ENCODE measurements around the gene CHST15.

The CHST15 gene

DNA sequence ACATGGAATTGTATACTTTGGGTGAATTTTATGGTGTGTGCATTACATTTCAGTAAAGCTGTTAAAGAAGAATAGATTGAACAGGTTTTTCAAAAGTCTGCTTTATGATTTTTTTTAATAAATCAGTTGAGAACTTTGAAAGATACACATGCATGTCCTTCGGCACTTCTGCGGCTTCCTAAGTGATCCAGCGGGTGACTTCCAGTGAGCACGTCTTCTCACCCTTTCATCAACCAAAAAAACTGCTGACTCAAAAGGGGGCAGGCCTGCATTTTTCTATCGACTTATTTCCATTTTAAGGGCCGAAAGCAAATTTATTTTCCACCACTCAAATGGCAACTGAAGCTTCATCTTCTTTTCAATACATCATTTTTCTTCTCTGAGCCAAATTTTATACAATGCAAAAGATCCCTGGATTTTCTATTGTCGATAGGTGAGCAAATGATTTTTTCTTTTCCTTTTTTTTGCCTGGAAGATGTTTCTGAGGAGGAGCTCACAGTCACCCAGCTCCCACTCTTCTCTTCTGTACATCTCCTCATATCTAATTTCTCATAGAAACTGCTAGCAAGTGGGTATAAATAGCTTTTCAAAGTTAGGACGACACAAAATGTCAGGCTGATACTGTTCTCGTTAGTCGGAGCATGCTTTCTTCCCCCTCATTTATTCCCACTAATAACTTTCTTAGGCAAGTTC lies 10.2 kb downstream of the CHST15 start:
- no peak for DNase-seq (ENCODE audit: low read depth, low spot score)

DNA sequence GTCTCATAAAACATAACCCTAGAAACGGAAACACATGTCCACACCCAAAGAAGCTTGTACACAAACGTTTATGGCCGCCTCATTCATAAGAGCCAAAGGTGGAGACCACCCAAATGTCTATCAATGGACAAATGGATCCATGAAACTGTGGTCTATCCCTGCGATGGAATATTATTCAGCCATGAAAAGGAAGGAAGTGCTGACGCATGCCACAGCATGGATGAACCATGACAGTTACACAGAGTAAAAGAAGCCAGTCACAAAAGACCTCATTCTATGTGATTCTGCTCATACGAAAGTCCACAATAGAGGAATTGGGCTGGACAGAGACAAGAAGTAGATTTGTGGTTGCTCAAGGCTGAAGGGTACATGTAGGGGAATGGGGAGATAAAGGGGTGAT lies 10.8 kb downstream of the CHST15 start:
- no peak for DNase-seq (ENCODE audit: low read depth, low spot score)

DNA sequence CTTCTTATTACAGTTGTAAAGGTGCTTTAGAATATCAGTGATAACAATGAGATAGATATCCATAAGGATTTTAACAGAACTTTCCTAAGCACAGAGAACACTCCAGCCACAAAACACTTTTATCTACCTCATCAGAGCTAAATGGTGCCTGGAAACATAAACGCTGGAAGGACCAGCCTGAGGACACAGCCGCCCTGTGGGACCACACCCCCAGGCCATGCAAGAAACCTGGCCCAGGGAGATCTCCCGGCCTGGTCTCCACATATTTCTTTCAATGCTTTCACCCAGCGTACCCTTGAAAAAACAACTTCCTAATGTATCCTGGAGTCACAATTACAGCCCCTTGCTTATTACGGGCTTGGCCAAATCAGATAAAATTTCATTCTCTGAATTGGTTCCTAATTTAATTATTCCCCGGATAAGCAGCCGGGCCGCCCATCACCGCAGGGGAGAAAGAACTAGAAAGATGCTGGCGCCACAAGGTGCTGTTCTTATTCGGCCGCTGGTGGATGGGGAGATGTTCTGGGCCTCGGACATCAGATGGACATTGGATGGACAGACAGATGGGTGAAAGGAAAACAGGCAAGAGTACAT lies 11.8 kb downstream of the CHST15 start:
- DNase-seq (ENCODE audit: low read depth, low spot score), result no peak

DNA sequence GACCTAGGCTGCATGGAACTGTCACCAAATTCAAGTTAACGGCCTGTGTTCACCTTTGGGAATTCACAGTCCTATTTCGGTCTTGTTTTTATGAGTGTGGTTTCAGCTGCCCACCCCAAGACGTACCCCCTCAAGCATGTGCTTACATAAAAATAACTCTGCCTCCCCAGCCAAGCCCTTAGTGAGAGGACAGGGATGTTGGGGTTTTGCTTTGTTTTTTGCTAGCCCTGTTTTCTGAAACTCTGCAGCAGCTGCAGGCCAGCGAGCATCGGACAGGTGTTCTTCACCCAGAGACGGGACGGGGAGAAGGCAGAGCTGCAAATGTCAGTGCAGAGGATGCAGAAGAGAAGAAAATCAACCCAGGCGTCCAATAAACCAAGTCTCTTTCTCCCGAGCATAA lies 13.5 kb downstream of the CHST15 start:
- DNase-seq (ENCODE audit: low read depth, low spot score), result no peak

DNA sequence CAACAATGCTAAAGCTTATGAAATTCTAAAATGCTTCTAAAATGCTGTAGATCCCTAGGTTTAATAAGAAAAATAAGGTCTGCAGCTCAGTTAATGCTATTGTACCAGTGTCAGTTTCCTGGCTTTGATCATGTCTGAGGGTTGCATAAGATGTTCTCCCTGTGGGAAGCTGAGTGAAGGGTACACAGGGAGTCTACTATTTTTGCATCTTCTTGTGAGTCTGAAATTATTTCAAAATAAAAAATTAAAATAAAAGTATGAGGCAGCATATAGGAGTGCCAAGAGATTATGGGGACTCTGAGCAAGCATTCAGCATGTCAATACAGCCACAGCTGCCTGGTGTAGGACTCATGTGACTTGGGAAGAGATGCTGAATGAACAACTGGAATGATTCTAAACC lies 14.7 kb downstream of the CHST15 start:
- no peak for DNase-seq (ENCODE audit: low read depth, low spot score)

DNA sequence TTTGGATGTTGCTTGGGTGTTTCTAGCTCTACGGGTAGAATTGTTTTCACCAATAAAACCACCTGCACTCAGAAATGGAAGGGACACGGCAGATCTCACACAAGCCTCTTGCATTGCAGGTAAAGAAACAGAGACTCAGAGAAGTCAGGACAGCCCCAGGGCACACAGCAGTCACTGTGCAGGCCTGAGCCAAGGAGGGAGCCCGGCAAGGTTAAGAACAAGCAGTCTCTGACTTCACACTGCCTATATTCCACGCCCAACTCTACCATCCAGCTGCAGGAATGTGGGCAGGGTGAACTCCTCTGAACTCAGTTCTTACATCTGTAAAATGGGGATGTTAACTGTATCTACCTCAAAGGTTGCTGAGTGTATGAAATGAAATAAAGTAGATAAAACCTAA lies 15.4 kb downstream of the CHST15 start:
- DNase-seq (ENCODE audit: low read depth, low spot score), result no peak

DNA sequence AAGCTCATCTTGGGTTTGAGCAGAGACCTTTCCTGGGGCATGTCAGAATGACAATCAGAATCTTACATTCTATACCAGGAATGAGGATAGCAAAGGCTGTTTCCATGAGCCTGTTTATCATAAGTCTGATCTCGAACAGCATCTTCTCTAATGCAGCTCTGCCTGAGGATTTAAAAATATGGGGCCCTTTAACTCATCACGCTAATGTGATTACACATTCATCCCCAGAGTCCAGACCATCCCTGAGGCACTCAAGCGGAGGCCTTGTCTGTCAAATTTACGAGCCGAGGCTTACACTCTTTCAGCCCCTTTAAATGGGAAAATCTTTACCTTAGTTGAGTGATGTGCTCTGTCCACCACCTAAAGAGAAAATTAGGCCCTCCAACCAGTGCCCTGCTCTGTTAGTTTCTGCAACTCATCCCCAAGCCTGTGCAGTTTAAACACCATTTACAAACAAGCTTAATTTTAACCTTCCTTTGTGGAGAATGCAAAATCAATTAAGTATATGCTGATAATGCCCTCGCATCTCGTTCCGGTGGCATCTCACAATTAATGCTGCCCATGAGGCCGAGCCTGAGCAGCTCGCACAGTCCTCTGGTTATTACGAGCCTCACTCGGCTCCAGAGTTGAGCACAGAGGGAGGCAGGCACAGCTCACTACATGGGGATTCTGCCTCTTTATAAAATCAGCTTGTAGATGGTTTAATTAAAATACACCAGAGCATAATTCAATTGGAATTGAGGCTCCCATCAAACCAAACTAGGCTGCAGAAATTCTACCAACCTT lies 16.0 kb downstream of the CHST15 start:
- DNase-seq (ENCODE audit: low read depth, low spot score), result no peak

DNA sequence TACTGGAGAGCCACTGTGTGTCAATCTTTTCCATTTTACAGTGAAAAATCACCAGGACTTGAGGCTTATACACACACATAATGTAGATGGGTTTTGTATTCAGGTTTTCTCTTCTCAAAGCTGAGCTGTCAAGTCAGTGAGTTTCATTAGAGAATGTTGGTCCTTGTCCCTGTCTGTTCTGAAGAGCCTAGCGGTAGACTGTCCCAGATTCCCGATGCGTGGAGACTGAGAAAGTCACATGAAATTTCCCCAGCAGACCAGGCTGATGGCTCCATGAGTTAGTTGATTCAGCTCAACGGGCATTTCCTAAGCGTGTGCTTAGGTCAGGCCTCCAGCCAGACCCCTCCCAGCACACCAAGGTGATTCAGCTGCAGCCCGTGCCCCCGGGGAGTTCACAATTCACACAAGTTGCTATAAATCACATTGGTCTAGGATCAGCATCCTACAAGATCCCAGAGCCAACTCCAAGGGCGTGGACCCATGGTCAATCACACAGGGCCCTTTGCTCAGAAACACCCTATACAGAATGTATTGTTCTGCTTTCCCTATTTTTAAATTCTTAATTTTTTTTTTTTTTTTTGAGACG lies 17.2 kb downstream of the CHST15 start:
- no peak for DNase-seq (ENCODE audit: low read depth, low spot score)

DNA sequence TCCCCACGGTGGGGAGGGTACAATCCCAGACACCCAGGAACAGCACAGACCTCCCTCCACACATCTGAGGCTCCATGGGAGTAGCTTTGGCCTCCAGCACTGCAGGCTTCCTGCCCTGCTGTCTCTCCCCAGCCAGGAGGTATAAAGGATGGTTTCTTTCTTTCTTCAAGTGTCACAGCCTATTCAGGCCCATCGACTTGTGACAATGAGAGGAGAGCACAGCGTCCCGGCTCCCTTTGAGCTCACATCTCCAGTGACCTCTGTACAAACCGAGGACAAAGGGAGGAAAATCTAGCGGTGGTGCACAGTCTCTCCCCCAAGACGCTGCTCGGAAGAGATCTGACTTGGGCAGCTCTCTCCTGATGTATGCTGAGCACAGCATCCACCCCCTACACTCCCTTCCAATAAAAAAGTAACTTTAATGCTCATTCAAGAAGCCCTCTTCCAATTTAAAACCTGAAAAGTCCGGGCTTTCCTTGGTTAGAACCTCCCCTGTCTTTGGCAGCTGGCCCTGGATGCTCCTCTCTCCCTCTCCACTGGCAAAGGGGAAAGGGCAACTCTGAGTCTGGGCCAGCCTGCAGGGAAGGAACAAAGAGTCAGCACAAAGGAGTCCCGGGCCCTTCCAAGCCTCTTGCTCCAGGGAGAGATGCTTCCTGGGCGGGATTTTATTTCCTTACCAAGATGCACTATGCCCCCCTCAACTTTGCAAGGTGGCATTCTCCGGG lies 18.0 kb downstream of the CHST15 start:
- no peak for DNase-seq (ENCODE audit: low read depth, low spot score)

DNA sequence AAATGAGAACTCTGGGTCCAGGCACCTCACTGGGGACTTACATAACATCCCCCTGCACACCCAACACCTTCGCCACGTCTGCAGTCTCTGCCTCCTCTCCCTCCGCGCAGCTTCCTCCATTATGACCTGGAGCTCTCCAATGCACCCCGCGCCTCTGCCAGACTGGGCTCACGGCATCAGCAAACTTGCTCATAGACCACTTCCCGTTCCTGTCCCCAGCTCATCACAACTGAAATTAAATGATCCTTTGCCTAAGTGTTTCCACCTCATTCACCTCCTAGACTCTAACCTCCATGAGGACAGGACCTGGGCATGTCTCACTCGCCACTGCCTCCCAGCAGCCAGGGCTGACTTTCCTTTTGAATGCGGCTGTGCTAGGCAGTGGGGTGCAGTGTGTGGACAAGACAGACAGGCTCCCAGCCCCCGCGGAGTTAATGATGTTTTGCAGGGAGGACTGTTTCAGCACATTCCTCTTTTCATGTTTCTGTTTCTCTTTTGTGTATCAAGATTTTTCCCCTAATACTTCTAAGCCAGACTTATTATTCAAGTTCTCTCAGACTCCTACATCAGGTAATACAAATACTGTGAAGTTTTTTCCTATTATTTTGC lies 18.8 kb downstream of the CHST15 start:
- DNase-seq (ENCODE audit: low read depth, low spot score), result no peak

DNA sequence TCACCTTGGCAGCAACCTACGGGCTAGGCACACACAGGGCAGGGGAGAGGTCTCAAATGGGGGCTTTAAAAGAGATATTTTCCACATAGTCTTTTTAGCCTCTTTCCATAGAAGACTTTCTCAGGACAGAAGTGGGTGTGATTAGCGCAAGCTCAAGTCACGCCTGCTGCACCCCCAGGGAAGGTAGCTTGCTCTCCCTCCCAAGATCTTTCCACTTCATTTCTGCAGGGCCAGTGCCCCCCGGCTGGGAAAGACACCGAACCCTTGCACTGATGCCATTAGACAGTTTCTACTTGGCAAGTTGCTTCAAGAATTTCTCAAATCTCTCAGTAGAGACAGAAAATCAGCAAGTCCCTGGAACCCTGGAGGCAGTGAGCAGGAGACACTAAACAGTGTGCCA lies 19.4 kb downstream of the CHST15 start:
- DNase-seq (ENCODE audit: low read depth, low spot score), result no peak

DNA sequence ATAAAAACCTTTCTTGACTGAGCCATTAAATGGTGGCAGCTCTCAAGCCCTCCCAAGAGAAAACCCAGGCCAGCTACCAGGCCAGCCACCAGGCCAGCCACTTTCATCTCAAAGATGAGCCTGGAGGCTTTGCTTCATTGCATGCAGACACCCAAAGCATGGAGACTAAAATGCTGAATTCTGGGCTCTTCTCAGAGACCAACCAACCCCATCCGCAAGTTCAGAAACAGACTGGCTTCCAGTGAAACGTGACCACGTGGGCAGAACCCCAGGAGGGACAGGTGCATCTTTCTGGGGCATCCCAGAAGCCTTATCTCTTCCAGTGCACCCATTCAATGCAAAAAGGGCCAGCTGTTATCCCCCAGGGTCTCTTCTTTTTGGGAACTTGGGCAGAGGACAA lies 20.9 kb downstream of the CHST15 start:
- no peak for DNase-seq (ENCODE audit: low read depth, low spot score)

DNA sequence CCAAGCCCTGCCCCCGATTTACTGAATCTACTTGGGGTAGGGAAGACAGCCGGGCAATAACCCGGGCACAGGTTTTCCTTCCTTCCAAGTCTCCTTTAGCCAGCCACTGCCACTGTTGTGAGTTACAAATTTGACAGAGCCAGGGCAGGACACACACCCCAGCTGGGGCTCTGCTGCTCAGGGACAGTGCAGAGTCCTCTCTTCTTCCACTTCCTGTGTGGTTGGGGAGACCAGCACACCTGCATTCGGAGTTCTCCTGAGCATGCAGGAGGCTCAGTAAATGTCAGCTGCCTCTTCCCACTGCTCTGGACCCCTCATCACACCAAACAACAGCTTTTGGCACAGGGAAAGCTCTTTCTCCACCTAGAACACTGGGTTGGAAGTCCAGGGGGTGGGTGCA lies 21.3 kb downstream of the CHST15 start:
- no peak for DNase-seq (ENCODE audit: low read depth, low spot score)

DNA sequence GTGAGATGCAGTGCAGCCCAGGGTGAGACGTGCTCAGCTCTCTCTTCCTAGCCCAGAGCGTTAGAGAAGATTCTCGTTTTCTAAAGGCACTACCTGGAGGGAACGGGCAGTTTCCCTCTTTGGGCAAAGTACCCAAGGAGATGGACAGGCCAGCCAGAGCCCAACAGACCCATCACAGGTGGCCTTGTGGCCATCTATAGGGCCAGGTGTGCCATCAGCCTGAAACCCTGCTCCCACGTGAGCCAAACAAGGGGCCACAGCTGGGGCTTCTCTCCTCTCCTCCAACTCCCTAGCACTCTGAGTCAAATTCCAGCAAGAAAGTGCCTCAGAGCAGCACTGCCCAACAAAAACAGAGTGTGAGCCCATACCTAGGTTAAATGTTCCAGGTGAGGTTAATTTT lies 22.3 kb downstream of the CHST15 start:
- no peak for DNase-seq (ENCODE audit: low read depth, low spot score)

DNA sequence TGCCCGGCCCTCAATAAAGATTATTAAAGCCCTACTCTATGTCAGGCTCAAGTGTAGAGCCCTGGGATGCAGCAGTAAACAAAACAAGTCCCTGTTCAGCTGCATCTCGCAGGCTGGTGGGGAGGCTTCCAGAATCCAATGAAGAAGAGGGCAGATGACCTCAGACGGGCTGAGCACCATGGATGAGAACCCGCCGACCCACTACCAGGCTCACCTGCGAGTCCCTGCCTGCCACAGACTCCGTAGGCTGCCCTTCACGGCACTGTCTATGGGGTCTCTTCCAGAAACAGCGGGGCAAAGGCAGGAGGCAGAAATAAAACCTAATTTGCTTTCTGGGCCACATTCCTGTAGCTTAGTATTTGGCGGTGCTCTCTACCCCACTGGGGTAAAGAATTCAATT lies 22.7 kb downstream of the CHST15 start:
- no peak for DNase-seq (ENCODE audit: low read depth, low spot score)

DNA sequence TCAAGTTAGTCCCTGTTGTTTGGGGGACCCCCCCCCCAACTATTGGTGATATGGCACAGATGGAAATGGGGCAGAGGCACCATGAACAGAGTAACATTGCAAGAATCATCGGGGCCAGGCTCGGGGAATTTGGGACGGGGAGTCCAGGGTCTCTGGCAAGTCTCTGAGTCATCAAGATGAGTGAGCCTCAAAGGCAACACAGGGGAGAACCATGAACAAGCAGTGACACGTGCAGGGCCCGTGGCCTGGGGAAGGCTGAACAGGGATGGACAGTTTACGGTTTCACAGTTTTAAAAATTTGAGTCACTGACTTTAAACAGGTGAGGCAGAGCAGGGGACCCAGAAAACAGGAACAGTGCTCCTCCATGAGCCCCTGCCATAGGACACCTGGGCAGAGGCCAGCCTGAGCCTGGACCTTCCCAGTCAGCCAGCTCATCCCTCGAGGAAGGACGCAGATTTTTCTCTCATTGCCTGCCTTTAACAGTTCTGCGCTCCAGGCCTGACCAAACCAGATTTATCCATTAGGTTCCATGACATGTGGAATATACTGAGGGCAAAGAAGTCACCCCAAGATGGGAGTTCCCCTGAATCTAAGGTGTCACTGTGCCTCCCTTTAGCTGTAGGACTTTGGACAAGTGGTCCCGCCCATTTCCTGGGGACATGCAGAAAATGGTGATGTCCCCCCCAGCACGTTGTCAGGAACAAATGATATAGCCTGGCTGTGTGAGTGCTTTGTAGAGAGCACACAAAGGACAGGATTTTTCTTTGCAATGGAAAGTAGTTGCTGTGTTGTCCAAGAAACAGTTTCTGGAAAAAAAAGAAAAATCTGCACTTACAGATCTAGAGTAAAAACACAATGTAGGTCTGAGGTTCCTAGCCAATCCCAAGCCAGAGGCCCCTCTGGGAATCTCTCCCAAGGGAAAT lies 23.8 kb downstream of the CHST15 start:
- no peak for DNase-seq (ENCODE audit: low read depth, low spot score)

DNA sequence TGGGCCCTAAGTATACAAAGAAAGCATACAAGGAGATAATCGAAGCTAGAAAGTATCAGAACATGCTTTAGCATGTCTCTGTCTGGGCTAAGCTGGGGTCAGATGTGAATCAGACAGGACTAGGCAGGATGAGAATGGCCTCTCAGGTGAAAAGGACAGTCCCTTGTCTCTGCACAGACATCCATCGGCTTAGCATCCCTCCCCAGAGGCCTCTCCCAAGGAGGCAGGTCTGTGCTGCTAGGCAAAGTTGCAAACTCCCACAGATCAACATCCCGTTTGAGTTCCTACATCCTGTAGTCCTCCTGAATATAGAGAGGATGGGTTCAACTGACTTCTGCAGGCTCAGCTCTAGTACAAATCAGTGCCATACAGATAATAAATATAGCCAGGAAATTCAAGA lies 24.5 kb downstream of the CHST15 start:
- DNase-seq (ENCODE audit: low read depth, low spot score), result no peak

DNA sequence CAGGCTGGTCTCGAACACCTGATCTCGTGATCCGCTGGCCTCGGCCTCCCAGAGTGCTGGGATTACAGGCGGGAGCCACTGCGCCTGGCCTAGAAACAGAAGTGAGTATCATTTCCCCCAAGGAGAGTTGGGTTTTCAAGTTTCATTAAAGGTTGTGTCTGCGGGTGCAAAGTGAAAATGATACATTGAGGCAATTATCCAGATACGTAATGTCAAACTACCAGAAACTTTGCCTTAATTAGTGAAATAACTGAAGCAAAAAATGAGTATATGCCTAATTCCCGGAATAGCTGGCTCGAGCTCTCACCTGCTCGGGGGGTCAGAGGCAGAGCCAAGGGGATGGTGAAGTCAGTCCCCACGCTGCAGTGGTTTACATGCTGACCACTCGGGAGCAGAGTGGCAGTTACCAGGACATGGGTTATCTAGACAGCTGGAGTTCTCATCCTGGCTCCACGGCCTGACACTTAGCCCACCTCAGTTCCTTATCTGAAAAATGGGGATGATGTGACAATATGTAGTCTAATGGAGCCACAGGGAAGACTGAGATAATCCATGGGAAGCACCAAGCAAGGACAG lies 25.5 kb downstream of the CHST15 start:
- no peak for DNase-seq (ENCODE audit: low read depth, low spot score)

DNA sequence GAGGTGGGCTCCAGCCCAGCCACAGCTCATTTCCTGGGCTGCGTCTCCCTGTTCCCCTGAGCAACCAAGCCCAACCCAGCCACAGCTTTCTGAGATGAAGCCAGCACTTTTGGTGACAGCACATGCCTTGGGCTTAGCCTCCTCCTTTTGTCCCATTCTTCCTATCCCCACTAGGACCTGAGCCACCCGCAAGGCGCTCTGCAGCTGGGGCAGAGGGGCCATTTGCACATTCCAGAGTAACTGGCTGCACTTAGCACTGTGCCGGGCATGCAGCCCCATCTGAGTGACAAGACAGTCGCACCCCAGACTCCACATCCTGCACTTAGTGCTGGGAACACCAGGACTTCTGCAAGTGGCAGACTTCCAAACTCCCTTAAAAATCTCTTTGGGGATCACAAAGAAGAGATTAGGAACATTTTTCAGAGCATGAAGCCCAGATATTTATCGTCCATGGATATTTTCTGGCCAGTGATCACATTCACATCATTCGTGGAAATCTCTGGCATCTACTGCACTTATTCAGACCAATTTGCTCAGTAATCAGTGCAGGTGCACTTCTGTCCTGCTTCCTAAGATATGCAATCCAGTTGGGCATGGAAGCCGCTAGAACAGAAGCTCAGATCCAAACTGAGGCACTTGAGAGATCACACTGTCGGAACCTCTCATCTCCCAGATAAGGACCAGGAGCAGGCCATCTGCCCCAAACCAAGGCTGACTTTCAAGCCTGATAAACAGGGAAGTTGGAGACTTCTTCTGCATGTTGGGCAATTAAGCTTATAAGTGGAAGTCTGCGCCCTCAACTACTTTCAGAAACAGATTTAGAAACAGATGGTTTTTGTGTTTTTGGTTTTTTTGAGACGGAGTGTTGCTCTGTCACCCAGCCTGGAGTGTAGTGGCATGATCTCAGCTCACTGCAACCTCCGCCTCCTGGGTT lies 26.4 kb downstream of the CHST15 start:
- no peak for DNase-seq (ENCODE audit: low read depth, low spot score)
